GM19240 (cell line): Measurements from ENCODE around the gene HBEGF.

Experiments used
- DNase-seq: peaks from one replicate; pipeline ENCODE4 v3.0.0; 2011; ENCODE audit warnings: low spot score; ENCODE audit not compliant: insufficient read length

HBEGF gene

DNA sequence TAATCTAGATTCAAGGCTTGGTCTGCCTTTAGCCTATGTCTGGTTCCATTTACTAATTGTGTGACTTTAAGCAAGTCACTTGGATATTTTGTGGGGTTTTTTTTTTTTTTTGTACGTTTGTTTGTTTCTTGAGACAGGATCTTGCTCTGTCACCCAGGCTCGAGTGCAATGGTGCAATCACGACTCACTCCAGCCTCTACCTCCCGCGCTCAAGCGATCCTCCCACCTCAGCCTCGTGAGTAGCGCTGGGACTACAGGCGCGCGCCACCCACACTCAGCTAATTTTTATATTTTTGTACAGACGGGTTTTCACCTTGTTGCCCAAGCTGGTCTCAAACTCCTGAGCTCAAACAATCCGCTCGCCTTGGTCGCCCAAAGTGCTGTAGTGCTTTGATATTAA lies 42.4 kb downstream of the HBEGF start:
- no peak for DNase-seq

DNA sequence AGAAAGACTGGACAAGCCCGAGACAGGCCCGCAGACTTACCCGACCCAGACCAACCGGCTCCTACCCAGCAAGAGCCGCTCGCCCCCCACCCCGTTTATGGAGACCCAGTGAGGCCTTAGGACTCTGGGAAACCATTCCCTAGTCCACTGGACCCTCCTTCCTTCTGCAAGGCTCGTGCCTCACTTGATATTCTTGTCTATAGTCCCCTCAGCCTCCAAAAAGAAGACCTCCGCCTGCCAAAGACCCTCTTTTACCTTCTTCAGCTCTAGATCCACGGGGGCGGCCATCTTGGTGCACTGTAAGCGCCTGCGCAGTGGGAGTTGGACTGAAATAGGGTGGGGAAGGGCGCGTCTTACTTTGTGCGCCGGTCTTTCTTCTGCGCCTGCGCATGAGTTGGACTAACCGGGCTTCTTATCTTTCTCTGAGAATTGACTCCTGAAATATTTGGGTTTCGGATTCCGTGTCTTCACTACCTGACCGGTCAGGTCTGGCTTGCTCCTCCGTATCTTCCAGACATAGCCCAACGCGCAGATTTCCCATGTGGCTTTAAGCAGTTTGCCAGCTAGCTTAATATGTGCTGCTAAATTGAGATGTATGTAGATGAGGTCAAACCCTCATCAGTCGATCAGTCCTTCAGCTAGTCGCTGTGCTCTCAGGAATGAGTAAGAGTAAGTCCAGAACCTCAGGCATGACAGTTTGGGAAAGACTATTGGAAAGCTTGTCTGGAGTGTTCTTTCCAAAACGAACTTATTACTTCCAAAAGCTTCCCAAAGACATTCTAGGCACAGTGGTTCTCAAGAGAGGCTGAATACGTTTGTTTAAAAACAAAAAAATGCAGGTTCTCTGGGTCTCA lies 43.4 kb downstream of the HBEGF start, which contains the start of gene PFDN1:
Gene PFDN1, minus strand, starts transcription at position 316 of the 854 bp plus-strand sequence. Its CDS starts 28 bp downstream, at position 288.
- peak; percentile 91 for DNase-seq

DNA sequence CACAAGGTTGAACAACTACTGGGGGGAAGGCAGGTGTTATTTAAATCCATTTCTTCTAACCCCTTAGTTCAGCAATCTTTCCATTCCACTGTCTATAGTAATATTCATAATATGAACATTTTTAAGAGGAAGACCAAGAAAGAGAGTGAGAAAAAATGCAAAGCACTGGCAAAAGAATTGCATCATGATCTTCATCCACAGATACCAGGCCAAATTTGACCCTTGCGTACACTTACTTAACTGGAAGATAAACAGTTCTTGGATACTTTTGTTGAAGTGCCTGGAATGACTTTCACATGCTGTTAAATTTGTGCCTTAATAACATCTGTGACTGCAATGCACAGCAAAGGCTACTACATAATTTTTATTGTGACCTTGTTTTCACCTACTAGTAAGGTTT lies 45.3 kb downstream of the HBEGF start:
- no peak for DNase-seq

DNA sequence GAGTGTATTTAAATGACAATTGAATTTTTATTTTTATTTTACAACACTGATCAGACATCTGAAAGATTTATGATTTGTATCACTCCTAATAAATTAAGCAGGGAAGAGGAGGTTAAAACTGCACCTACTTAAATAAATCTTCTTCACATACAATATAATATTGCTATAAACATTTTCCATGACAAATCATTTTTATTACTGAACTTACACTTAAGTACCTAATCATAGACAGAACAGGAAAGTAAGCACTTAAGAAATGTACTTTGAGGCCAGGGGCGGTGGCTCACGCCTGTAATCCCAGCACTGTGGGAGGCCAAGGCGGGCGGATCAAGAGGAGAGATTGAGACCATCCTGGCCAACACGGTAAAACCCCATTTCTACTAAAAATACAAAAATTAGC lies 47.3 kb downstream of the HBEGF start:
- no peak for DNase-seq

DNA sequence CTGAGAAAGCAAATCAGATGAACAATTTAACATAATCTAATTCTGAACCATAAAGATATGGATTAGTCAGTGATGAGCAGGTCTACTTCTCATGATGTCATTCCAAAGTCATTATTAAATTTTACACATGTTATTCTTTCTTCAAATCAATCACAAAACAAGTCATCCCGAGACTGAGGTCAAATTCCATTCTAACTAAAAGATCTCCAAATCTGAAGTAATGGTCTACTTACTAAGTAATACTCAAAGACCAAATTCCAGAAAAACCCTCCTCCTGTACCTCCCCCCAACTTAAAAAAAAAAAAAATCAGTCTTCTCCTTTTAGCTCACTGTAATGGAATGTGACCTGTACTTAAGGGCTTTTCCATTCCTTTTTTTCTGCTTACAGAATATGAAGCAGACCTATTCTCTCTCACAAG lies 48.2 kb downstream of the HBEGF start:
- no peak for DNase-seq

DNA sequence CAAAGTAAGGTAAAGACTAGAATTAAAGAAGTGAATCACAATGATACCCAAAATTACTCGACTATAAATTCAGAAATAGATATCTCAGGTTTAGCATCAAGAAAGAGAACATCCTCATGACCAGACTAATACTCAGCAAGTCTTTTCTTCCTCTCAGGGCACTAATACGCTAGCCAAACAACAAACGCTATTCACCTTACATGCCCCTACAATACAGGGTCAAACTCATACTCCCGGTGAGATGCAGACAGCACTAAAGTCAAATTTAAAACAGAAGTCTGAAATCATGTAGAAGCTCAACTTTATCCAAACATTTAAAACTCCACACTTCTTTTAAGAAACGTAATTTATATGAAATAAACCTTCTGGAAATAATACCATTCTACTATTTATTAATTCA lies 49.1 kb downstream of the HBEGF start:
- DNase-seq: no peak

DNA sequence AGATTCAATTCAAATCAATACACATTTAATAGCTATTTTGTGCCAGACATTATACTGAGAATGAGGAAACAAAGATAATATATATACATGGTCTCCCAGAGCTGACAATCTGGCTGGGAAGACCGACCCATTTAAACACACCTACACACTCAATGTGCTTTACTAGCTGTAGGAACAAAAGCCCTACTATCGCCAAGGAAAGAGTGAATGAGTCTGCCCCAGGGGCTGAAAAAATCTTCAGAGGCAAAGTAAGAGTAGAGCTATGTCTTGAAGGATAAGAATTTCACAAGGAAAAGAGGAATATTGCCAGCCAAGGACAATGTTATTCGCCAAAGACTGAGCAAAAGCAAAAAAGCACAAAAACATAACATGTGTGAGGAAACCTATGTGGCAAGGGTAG lies 50.1 kb downstream of the HBEGF start:
- no peak for DNase-seq

DNA sequence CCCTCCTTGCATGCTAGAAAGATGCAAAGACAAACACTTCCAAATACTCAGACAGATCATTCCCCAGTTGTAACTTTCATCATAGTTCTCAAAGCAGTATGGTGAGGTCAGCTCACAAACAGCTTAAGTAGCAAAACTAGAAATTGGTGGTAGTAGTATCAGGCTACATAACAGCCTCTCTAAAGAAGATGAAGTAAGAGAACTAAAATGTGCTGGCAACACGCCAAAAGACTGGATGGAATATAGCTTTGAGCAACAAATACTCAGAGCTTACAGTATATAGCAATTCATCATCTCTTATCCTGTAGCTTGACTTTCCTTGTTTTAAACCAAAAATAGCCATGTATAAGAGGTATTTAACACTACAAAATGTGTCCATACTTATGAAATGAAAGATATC lies 51.0 kb downstream of the HBEGF start:
- DNase-seq: no peak

DNA sequence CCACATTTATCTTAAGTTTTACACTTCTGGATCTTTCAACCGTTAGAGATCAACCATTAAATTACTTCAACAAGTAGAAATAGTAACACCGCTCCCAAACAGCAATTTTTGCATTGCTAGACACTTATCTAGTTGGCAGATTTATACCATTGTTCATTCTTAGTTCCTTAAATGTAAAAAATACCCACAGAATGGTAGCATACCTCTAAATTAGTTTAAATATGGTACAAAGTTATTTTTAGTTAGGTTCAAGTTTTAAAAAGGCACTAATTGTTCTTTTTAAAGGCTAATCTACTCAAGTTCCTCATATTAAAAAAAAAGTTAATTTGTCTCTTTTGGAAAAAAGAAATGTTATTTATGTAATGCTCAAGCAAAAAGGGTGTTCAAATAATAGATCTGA lies 51.6 kb downstream of the HBEGF start:
- no peak for DNase-seq

DNA sequence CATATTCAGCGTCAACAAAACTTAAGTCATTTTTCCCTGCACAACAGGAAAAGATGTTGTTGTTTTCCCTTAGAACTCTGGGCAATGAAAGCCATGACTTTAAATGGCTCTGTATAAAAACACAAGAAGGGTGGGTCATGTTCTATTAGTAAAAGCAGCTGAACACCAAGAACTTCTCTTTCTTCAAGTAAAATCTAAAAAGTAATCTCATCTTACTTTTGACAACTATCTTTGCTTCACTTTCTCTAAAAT lies 52.6 kb downstream of the HBEGF start:
- no peak for DNase-seq

DNA sequence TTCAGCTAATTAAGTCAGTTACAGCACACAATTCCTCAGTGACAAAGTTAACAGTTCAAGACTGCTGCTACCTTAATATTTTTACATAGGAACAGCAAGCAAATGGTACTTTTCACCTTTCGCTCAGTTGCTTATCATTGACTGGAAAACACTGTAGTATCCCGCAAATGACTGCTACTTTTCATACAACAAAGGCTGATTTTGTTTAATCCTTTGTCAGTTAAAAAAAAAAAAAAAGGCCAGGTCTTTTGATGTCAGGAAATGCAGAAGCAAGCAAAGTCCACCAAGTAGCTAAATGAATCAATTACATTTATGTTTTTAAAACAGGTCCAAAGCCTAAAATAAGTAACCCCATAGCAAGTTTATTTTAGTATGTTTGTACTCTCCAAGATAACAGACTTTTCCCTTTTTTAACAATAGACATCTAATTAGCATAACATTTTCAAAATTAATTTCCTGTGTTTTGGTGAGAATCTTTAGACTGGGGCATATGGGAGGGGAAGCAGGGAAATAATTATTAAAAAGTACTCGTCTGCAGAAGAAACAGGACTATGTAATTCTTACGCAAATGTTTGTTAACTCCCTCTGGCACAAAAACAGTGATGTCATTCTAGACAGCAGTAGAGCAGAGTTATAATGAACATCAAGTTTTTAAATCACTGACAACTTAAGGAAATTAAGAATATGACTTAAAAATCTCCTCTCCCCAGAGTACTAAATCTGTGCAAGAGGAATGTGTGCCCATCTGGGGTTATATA lies 53.1 kb downstream of the HBEGF start:
- no peak for DNase-seq

DNA sequence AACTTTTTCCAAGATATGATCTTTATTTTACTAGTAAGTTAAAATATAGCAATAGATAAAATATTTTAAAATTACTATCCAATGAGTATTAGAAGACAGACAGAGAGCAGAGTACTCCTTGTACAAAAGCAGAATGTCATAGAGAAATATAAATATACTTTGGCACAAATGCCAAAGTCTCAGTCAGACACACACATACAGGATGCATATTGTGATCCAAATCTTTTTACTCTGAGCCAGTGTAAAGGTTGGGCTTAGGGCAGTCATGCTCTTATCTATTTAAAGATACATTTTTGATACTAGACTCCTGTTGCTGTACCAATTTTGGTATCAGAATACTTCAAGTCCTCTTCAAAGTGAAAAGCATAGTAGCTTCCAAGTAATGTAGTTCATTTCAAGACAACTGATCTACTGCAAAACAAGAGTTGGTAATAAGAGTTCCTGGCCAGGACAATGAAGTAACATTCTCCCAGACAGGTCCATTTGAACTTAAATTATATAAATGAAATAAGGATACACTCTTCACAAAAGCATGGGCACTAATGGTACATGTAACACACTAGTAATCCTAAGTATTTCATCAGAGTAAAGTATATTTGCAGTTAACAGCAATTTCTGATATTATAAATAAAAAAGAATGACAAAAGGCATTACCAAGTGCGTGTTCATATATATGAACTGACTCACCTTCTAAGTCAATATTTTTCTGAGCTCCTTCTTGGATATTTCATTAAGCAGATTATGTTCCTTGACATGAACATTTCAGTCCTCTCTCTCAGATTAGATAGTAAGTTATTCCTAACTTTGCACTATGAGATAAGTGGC lies 54.0 kb downstream of the HBEGF start:
- no peak for DNase-seq

DNA sequence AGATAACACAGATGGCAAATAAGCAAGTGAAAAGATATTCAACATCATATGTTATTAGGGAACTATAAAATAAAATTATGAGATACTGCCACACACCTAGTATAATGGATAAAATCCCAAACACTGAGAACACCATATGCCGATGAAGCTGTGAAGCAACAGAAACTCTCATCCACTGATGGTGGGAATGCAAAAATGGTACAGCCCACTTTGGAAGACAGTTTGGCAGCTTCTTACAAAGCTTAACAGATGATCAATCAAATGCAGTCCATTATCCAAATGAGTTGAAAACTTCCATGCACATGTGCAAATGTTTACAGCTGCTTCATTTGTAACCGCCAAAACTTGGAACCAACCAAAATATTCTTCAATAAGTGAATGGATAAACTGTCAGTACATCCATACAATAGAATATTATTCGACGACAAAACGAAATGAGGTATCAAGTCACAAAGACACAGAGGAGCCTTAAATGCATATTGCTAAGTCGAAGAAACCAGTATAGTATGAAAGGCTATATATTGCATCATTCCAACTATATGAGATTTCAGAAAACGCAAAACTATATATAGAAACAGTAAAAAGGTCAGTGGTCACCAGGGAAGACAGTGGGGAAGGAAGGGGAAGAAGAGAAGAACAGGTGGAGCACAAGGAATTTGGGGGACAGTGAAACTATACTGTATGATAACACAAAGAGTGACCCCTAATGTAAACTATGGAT lies 58.4 kb downstream of the HBEGF start:
- DNase-seq: no peak

DNA sequence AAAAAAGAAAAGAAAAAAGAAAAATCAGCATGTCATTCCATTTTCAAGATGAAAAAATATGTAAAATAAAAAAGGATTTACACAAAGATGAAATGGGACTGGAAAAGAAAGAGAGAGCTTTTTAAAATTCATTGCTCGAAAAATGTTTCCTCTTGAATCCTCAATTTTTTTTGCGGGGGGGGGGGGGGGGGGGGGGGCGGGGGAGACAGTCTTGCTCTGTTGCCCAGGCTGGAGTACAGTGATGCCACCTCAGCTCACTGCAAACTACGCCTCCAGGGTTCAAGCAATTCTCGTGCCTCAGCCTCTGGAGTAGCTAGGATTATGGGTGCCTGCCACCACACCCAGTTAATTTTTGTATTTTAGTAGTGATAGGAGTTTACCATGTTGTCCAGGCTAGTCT lies 60.0 kb downstream of the HBEGF start:
- no peak for DNase-seq

DNA sequence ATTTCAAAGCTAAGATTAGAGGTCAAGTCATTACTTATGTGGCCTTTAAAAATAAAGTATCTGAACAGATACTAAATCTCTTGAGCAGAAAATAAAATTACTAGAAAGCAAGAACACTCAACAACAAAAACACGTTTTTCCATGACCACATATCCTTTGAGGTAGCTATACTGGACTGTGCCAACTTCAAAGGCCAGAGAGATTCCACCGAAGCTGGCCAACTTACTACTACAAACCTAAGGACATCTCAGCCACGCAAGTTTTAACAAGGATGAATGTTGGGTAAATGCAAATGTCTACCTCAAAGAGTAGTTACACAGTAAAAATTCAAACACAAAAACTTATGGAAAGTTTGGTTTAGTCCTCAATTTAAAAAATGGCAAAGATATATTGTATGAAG lies 62.4 kb downstream of the HBEGF start:
- no peak for DNase-seq
